Measurements from ENCODE around the gene MSX2. TPM values are rescaled to one million over a fixed set of nuclear protein-coding genes. Genes with fewer than 3 reads are reported as not detected.

Gene MSX2
- total RNA-seq, 1 experiment from 2014 or later: not detected

DNA sequence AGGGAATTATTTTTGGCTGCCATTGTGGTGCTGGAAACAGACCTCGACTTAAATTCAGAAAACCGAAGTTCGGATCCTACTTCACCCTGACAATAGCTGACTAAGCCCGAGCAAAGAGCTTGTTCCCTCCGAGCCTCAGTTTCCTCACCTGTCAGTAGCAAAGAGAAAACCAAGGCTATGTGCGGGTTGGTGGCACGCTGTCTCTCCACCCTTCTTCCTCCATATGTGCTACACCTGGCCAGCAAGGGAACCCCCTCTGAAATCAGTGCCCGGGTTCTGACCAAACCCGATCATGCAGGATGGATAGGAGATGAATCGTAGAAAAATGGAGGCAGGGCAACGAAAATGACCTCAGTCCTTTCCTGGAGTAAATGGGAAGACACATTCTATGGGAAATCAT is 16.7 kb upstream of the MSX2 start:
- Histone ChIP-seq H3K4me2 (no peak overlapping the region), H3K27ac (no peak overlapping the region), H3F3A (ENCODE audit: insufficient read depth, low read depth) (no peaks in the 10 kb centered on the region), H3K9me2 (ENCODE audit: insufficient read depth) (no peaks in the 10 kb centered on the region), H2AFZ (no peak overlapping the region), H3K36me3 (ENCODE audit: low read depth) (no peaks in the 10 kb centered on the region), H3K4me3 (no peak overlapping the region), H3K79me2 (ENCODE audit: low read depth) (no peaks in the 10 kb centered on the region), H4K20me1 (ENCODE audit: insufficient read depth) (no peaks in the 10 kb centered on the region), H3K9me3 (ENCODE audit: insufficient read depth, low read depth) (no peaks in the 10 kb centered on the region), H3K27me3 (ENCODE audit: insufficient read depth, low read depth) (peaks cover 76% of the 10 kb centered on the region), H3K4me1 (replicated peaks; ENCODE audit: insufficient read depth) (no peaks in the 10 kb centered on the region)
- DNase-seq: no peak
- intact Hi-C loops (cut with micrococcal nuclease; ENCODE audit: unreplicated experiment): no loop called here
- ChIA-PET CTCF (no interaction called here), POLR2A (ENCODE audit: unreplicated experiment) (no interaction called here)
- TF ChIP-seq, protein P1, sequence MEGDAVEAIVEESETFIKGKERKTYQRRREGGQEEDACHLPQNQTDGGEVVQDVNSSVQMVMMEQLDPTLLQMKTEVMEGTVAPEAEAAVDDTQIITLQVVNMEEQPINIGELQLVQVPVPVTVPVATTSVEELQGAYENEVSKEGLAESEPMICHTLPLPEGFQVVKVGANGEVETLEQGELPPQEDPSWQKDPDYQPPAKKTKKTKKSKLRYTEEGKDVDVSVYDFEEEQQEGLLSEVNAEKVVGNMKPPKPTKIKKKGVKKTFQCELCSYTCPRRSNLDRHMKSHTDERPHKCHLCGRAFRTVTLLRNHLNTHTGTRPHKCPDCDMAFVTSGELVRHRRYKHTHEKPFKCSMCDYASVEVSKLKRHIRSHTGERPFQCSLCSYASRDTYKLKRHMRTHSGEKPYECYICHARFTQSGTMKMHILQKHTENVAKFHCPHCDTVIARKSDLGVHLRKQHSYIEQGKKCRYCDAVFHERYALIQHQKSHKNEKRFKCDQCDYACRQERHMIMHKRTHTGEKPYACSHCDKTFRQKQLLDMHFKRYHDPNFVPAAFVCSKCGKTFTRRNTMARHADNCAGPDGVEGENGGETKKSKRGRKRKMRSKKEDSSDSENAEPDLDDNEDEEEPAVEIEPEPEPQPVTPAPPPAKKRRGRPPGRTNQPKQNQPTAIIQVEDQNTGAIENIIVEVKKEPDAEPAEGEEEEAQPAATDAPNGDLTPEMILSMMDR (conservative IDR thresholded peaks at IDR 0.05): no peak
- BruUV-seq (replicated peaks): no TSS peak

DNA sequence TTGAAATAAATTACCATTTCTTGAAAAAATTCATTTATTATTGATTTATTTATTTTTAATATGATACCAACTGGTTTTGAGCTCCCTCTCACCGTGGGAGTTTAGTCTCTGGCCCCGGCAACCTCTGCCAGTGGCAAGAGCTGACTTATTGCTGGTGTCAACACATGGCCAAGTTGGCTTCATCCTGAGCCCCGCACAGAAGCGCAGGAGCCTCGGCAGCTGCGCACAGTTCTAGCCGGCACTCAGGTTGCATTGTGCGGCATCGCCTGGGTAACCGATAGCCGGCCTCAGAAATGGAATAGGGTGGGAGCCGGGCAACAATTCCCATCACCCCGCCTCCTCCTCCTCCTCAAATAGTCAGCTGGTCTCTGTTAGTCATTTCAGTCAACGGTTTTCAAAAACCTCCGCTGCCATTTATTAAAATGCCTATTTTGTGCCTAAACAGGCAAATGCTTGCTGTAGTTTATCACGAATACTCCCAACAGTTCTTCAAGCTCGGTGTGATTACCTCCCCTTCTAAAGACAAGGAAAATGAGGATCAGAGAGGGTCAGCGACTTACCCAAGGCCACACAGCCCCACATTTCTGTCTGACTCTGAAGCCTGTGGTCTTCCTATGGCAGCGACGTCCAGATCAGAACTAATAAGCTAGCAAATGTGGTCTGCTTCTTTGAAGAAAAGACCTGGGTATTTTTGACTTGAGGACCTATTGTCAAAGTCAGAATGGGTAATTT is 15.7 kb upstream of the MSX2 start:
- Histone ChIP-seq H3K27ac (no peak overlapping the region), H3K4me2 (no peak overlapping the region), H3K4me1 (replicated peaks; ENCODE audit: insufficient read depth) (no peaks in the 10 kb centered on the region), H3F3A (ENCODE audit: insufficient read depth, low read depth) (no peaks in the 10 kb centered on the region), H4K20me1 (ENCODE audit: insufficient read depth) (no peaks in the 10 kb centered on the region), H3K36me3 (ENCODE audit: low read depth) (no peaks in the 10 kb centered on the region), H3K9me3 (ENCODE audit: insufficient read depth, low read depth) (no peaks in the 10 kb centered on the region), H3K79me2 (ENCODE audit: low read depth) (no peaks in the 10 kb centered on the region), H3K27me3 (ENCODE audit: insufficient read depth, low read depth) (peaks cover 84% of the 10 kb centered on the region), H3K4me3 (no peak overlapping the region), H2AFZ (no peak overlapping the region), H3K9me2 (ENCODE audit: insufficient read depth) (no peaks in the 10 kb centered on the region)
- BruUV-seq (replicated peaks): no TSS peak
- intact Hi-C loops (cut with micrococcal nuclease; ENCODE audit: unreplicated experiment): no loop called here
- no peak for DNase-seq
- TF ChIP-seq, protein P1 (conservative IDR thresholded peaks at IDR 0.05): no peak
- no peak for TF ChIP-seq EZH2 (IDR thresholded peaks at IDR 0.05; ENCODE audit: low read depth)
- ChIA-PET POLR2A (ENCODE audit: unreplicated experiment) (no interaction called here), CTCF (no interaction called here)

DNA sequence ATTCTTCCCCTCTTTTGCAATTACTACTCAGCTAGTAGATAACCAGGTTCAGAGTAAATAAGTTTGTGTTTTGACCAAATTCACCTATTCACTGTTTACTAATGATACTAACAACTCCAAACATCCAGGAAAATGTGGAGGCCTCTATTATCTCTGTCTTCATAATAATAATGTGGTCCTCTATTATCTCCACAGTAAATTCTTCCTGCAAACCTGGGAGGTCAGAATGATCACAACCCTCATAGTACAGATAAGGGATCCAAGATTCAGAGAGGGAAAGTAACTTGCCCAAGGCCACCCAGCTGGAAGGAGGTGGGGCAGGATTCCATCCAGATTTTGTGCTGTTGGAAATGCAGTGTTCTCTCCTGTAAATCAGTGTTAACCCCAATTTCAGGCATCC is 9.6 kb upstream of the MSX2 start:
- Histone ChIP-seq H2AFZ (no peak overlapping the region), H4K20me1 (ENCODE audit: insufficient read depth) (no peaks in the 10 kb centered on the region), H3F3A (ENCODE audit: insufficient read depth, low read depth) (no peaks in the 10 kb centered on the region), H3K27me3 (ENCODE audit: insufficient read depth, low read depth) (peaks cover 89% of the 10 kb centered on the region), H3K9me2 (ENCODE audit: insufficient read depth) (no peaks in the 10 kb centered on the region), H3K4me2 (no peak overlapping the region), H3K9me3 (ENCODE audit: insufficient read depth, low read depth) (no peaks in the 10 kb centered on the region), H3K36me3 (ENCODE audit: low read depth) (no peaks in the 10 kb centered on the region), H3K4me1 (replicated peaks; ENCODE audit: insufficient read depth) (no peaks in the 10 kb centered on the region), H3K4me3 (no peak overlapping the region), H3K79me2 (ENCODE audit: low read depth) (no peaks in the 10 kb centered on the region), H3K27ac (no peak overlapping the region)
- no TSS peak for BruUV-seq (replicated peaks)
- intact Hi-C loops (cut with micrococcal nuclease; ENCODE audit: unreplicated experiment): no loop called here
- TF ChIP-seq, protein P1 (conservative IDR thresholded peaks at IDR 0.05): no peak
- TF ChIP-seq EZH2 (IDR thresholded peaks at IDR 0.05; ENCODE audit: low read depth): no peak
- DNase-seq: no peak
- CTCF ChIA-PET: no interaction called here
- POLR2A ChIA-PET (ENCODE audit: unreplicated experiment): no interaction called here

Measured in PC-9 (cell line).